ENCODE results near the gene FHL2. TPM values are rescaled to one million over a fixed set of nuclear protein-coding genes. Genes with fewer than 3 reads are reported as not detected.

FHL2 gene
- total RNA-seq, 1 experiment from 2014 or later: 21.1 TPM

GRCh38 chr2:105329561-105330495 is 69.0 kb downstream of the FHL2 start, which contains the start of gene TGFBRAP1 (continued):
- TF ChIP-seq, protein P1, sequence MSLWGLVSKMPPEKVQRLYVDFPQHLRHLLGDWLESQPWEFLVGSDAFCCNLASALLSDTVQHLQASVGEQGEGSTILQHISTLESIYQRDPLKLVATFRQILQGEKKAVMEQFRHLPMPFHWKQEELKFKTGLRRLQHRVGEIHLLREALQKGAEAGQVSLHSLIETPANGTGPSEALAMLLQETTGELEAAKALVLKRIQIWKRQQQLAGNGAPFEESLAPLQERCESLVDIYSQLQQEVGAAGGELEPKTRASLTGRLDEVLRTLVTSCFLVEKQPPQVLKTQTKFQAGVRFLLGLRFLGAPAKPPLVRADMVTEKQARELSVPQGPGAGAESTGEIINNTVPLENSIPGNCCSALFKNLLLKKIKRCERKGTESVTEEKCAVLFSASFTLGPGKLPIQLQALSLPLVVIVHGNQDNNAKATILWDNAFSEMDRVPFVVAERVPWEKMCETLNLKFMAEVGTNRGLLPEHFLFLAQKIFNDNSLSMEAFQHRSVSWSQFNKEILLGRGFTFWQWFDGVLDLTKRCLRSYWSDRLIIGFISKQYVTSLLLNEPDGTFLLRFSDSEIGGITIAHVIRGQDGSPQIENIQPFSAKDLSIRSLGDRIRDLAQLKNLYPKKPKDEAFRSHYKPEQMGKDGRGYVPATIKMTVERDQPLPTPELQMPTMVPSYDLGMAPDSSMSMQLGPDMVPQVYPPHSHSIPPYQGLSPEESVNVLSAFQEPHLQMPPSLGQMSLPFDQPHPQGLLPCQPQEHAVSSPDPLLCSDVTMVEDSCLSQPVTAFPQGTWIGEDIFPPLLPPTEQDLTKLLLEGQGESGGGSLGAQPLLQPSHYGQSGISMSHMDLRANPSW (CRISPR knock-in tag; conservative IDR thresholded peaks at IDR 0.05; ENCODE audit: low read depth): no peak
- no peak for TF ChIP-seq ESRRA (CRISPR knock-in tag; IDR thresholded peaks at IDR 0.05; ENCODE audit: borderline replicate concordance)
- TF ChIP-seq ZSCAN18 (CRISPR knock-in tag; IDR thresholded peaks at IDR 0.05): no peak
- TF ChIP-seq ZNF532 (CRISPR knock-in tag; IDR thresholded peaks at IDR 0.05; ENCODE audit: borderline replicate concordance): no peak
- 0 out of 2 replicates have a peak, but pooled peaks have one; percentile 27 for TF ChIP-seq IRF1 (CRISPR knock-in tag; IDR thresholded peaks at IDR 0.05)
- TF ChIP-seq CBFB (CRISPR knock-in tag; IDR thresholded peaks at IDR 0.05; ENCODE audit: low read depth): no peak
- TF ChIP-seq SMAD3 (CRISPR knock-in tag; IDR thresholded peaks at IDR 0.05; ENCODE audit: borderline replicate concordance): no peak
- TF ChIP-seq ZNF425 (CRISPR knock-in tag; conservative IDR thresholded peaks at IDR 0.05): no peak
- no peak for TF ChIP-seq SOX15 (CRISPR knock-in tag; IDR thresholded peaks at IDR 0.05)
- TF ChIP-seq SMAD4 (CRISPR knock-in tag; IDR thresholded peaks at IDR 0.05): no peak
- peak; percentile 76 for TF ChIP-seq ZNF423 (CRISPR knock-in tag; IDR thresholded peaks at IDR 0.05)
- no peak for TF ChIP-seq ATF1 (CRISPR knock-in tag; IDR thresholded peaks at IDR 0.05)
- no peak for TF ChIP-seq NR3C1 (CRISPR knock-in tag; conservative IDR thresholded peaks at IDR 0.05; ENCODE audit: low read depth)
- 0 out of 2 replicates have a peak, but pooled peaks have one; percentile 13 for TF ChIP-seq JUN (CRISPR knock-in tag; IDR thresholded peaks at IDR 0.05)
- TF ChIP-seq HMGXB4 (CRISPR knock-in tag; IDR thresholded peaks at IDR 0.05): peak; percentile 40; the same call in 1 of the 2 replicates
- TF ChIP-seq CREM (CRISPR knock-in tag; IDR thresholded peaks at IDR 0.05): peak; percentile 54; the same call in 1 of the 2 replicates
- no peak for TF ChIP-seq AR (CRISPR knock-in tag; IDR thresholded peaks at IDR 0.05)

Measured in WTC11 (cell line).